IMR-90 (cell line): ENCODE measurements around the gene AIP. TPM values are rescaled to one million over a fixed set of nuclear protein-coding genes. Genes with fewer than 3 reads are reported as not detected.

Experiments
- ATAC-seq: fragments of 200-7000 bp; cut with Tn5 transposase; 2 replicates; pipeline ENCODE4 v1.9.1; 2020; ENCODE audit warnings: low read depth, mild to moderate bottlenecking, moderate library complexity
- BruUV-seq: library from RNA; stranded (reverse); fragments of 400-500 nt; replicated peaks from 2 replicates; lab custom pipeline; 2021; lab: Mats Ljungman, UMichigan
- CTCF ChIA-PET: fragments of 300-600 bp; formaldehyde crosslinking; extraction: SDS; loops from one replicate; lab custom pipeline; 2021; ENCODE audit warnings: antibody characterized with exemption; lab: Yijun Ruan, JAX
- POLR2A ChIA-PET: fragments of 300-600 bp; sonication (Branson Sonifier 250); formaldehyde crosslinking; loops from one replicate; lab custom pipeline; 2022; ENCODE audit warnings: antibody characterized with exemption; ENCODE audit not compliant: unreplicated experiment; lab: Charles Lee
- DNase-seq: peaks from one replicate; pipeline ENCODE4 v3.0.0; 2013
- H2AFZ ChIP-seq: replicated peaks from 2 replicates; pipeline ENCODE3; 2013; ENCODE audit warnings: low read length, mild to moderate bottlenecking; ENCODE audit not compliant: poor library complexity
- H2AK5ac ChIP-seq: 2 replicates; pipeline ENCODE4 v1.6.1; 2013; ENCODE audit warnings: low read depth, low read length, inconsistent platforms
- H2AK9ac ChIP-seq: replicated peaks from 2 replicates; pipeline ENCODE3; 2013; ENCODE audit warnings: mild to moderate bottlenecking, low read depth, low read length, moderate library complexity; ENCODE audit not compliant: poor library complexity
- H2BK120ac ChIP-seq: 2 replicates; pipeline ENCODE4 v1.6.1; 2013; ENCODE audit warnings: low read depth, low read length, inconsistent platforms
- H2BK15ac ChIP-seq: 3 replicates; pipeline ENCODE4 v1.6.1; 2013; ENCODE audit warnings: low read depth, low read length, inconsistent platforms
- H2BK20ac ChIP-seq: 2 replicates; pipeline ENCODE4 v1.6.1; 2013; ENCODE audit warnings: low read depth, mild to moderate bottlenecking, inconsistent platforms, low read length, moderate library complexity
- H2BK5ac ChIP-seq: 2 replicates; pipeline ENCODE4 v1.6.1; 2013; ENCODE audit warnings: mild to moderate bottlenecking, low read depth, low read length, inconsistent platforms; ENCODE audit not compliant: poor library complexity, severe bottlenecking
- H3K14ac ChIP-seq: replicated peaks from 2 replicates; pipeline ENCODE4 v1.6.1; 2013; ENCODE audit warnings: low read depth, low read length, inconsistent platforms
- H3K18ac ChIP-seq: 2 replicates; pipeline ENCODE4 v1.6.1; 2013; ENCODE audit warnings: low read depth, low read length, control low read depth
- H3K23ac ChIP-seq: 2 replicates; pipeline ENCODE4 v1.6.1; 2013; ENCODE audit warnings: low read depth, low read length, inconsistent platforms
- H3K27ac ChIP-seq: 2 replicates; pipeline ENCODE4 v1.5.1; 2013; ENCODE audit warnings: mild to moderate bottlenecking, control low read depth, low read length; ENCODE audit not compliant: insufficient read depth
- H3K27me3 ChIP-seq: 2 replicates; pipeline ENCODE4 v1.6.1; 2013; ENCODE audit warnings: low read length; ENCODE audit not compliant: control insufficient read depth, insufficient read depth
- H3K36me3 ChIP-seq: 2 replicates; pipeline ENCODE4 v1.6.1; 2013; ENCODE audit warnings: low read length, mixed read lengths; ENCODE audit not compliant: control insufficient read depth, insufficient read depth
- H3K4ac ChIP-seq: 2 replicates; pipeline ENCODE4 v1.6.1; 2013; ENCODE audit warnings: low read depth, low read length, inconsistent platforms
- H3K4me1 ChIP-seq: 2 replicates; pipeline ENCODE4 v1.6.1; 2013; ENCODE audit warnings: low read length, mixed read lengths; ENCODE audit not compliant: control insufficient read depth, insufficient read depth
- H3K4me2 ChIP-seq: 2 replicates; pipeline ENCODE4 v1.6.1; 2013; ENCODE audit warnings: low read depth, mild to moderate bottlenecking, control low read depth, low read length, moderate library complexity
- H3K4me3 ChIP-seq: 2 replicates; pipeline ENCODE4 v1.5.1; 2013; ENCODE audit warnings: low read depth, mild to moderate bottlenecking, control low read depth, low read length, moderate library complexity; ENCODE audit not compliant: insufficient read depth
- H3K56ac ChIP-seq: 2 replicates; pipeline ENCODE4 v1.6.1; 2013; ENCODE audit warnings: low read length, inconsistent platforms; ENCODE audit not compliant: insufficient read depth; ENCODE audit errors: extremely low read depth
- H3K79me1 ChIP-seq, 2 experiments: 2 replicates each; pipeline ENCODE4 v1.6.1; 2013; ENCODE audit warnings: low read length in 2 of 2, inconsistent platforms in 1 of 2, low read depth in 1 of 2
- H3K9ac ChIP-seq: 2 replicates; pipeline ENCODE4 v1.6.1; 2013; ENCODE audit warnings: low read depth, low read length, control low read depth
- H3K9me1 ChIP-seq: 2 replicates; pipeline ENCODE4 v1.6.1; 2013; ENCODE audit warnings: low read length, inconsistent platforms; ENCODE audit not compliant: insufficient read depth
- H3K9me3 ChIP-seq: 2 replicates; pipeline ENCODE4 v1.6.1; 2013; ENCODE audit warnings: low read length; ENCODE audit not compliant: control insufficient read depth, insufficient read depth
- H4K20me1 ChIP-seq: 2 replicates; pipeline ENCODE4 v1.6.1; 2013; ENCODE audit warnings: low read length, inconsistent platforms; ENCODE audit not compliant: insufficient read depth
- H4K5ac ChIP-seq: 2 replicates; pipeline ENCODE4 v1.6.1; 2013; ENCODE audit warnings: mild to moderate bottlenecking, low read depth, low read length, control low read depth
- H4K8ac ChIP-seq, 2 experiments: 2 replicates each; pipeline ENCODE4 v1.6.1; 2013; ENCODE audit warnings: low read depth in 2 of 2, low read length in 2 of 2, control low read depth in 1 of 2, inconsistent platforms in 1 of 2
- H4K91ac ChIP-seq: 2 replicates; pipeline ENCODE4 v1.6.1; 2013; ENCODE audit warnings: low read depth, low read length, inconsistent platforms; ENCODE audit not compliant: insufficient read depth
- FOS ChIP-seq: fragments of 150-350 bp; IDR thresholded peaks from 2 replicates; pipeline ENCODE4 v1.6.1; 2016; ENCODE audit warnings: low read depth, low read length
- MAFK ChIP-seq: IDR thresholded peaks from 2 replicates; pipeline ENCODE4 v1.6.1; 2012; ENCODE audit warnings: low read depth, low read length, improper control_type of control experiment
- NFE2L2 ChIP-seq: fragments of 150-350 bp; IDR thresholded peaks from 2 replicates; pipeline ENCODE4 v1.6.1; 2016; ENCODE audit warnings: low read depth, mild to moderate bottlenecking, low read length
- RCOR1 ChIP-seq: IDR thresholded peaks from 2 replicates; pipeline ENCODE4 v1.6.1; 2012; ENCODE audit warnings: mild to moderate bottlenecking, low read length, improper control_type of control experiment; ENCODE audit not compliant: insufficient replicate concordance
- SMC3 ChIP-seq: fragments of 150-350 bp; IDR thresholded peaks from 2 replicates; pipeline ENCODE4 v1.6.1; 2016; ENCODE audit warnings: low read depth, mild to moderate bottlenecking, antibody characterized with exemption, low read length, moderate library complexity
- WGBS, 2 experiments: methylation state at CpG; one replicate each; pipeline versions ENCODE4 v1.1.5 to v1.1.7; 2013; ENCODE audit warnings: missing lambda C conversion rate in 2 of 2; ENCODE audit not compliant: insufficient read length in 1 of 2; ENCODE audit errors: extremely low coverage in 2 of 2; 5-methylcytosine and 5-hydroxymethylcytosine counted together
- dilution Hi-C: fragments of 300-500 bp; cut with HindIII; formaldehyde crosslinking; loops from one replicate; pipeline ENCODE4 v1.14.3; 2018; ENCODE audit warnings: low sequenced_read_pairs; ENCODE audit not compliant: unreplicated experiment
- in situ Hi-C: fragments of 300-500 bp; cut with MboI; formaldehyde crosslinking; loops from 3 replicates; pipeline ENCODE4 v1.14.3; 2019; ENCODE audit warnings: low sequenced_read_pairs, inconsistent platforms, mixed read lengths
- intact Hi-C: fragments of 100-400 bp; cut with micrococcal nuclease; formaldehyde crosslinking; loops from 2 replicates; pipeline ENCODE4 v1.10.0; 2022
- polyA plus RNA-seq, 3 experiments: library from polyadenylated mRNA; depleted of rRNA; stranded (reverse); fragments of >200 nt; gene quantifications; 2 replicates each; pipeline ENCODE4 v1.2.3, GENCODE V29; 2012; ENCODE audit warnings: low replicate concordance in 1 of 3
- total RNA-seq: library from RNA; depleted of rRNA; stranded (reverse); fragments of >200 nt; gene quantifications from 2 replicates; pipeline ENCODE4 v1.2.3, GENCODE V29; 2012
- TF ChIP-seq, protein P1 (sequence below): fragments of 150-350 bp; IDR thresholded peaks from 2 replicates; pipeline ENCODE4 v1.6.1; 2017; ENCODE audit warnings: mild to moderate bottlenecking, antibody characterized with exemption, low read length, low read depth
- TF ChIP-seq, protein P2 (sequence below): fragments of 150-350 bp; IDR thresholded peaks from 2 replicates; pipeline ENCODE4 v1.6.1; 2016; ENCODE audit warnings: low read depth, mild to moderate bottlenecking, low read length, moderate library complexity, borderline replicate concordance

Gene AIP
- total and polyA plus RNA-seq, 2 of the 4 experiments (the other 2 are of a cell fraction), result 95.5 to 122 TPM

DNA sequence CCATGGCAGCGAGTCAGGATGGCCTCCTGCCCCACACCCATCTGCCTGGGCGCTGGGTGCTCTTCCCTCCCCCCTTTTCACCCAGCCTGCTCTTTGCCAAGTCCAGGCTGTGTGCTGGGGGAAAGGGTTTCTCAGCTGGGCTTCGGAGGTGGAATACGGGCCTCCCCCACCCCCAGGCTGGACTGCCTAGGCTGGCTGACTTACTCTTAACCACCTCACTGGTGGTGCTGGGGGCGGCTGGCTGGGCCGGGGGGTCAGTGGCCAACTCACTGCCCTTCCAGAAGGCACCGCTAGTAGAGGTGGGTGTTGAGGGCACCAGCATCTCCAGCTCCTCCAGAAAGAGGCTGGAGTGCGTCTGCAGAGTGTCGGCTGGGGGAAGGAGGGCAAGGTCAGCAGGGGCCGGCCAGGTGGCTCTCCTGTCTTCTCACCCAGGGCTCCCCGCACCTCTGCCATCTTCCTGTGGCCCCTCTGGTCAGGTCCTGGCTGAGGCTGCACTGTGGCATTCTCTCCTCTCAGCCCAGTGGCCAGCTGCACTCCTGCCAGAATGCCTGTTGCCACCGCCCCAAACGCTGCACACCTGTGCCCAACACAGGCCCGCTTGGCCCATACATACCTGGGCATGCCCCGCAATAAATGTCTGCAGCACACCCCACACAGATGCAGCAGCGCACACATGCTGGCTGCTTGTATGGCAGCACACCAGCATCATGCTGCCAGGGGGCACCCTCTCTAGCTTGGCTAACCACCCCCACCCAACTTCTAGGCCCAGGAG lies 12.6 kb downstream of the AIP start:
- Histone ChIP-seq H3K36me3 (peaks cover 49% of the 10 kb centered on the region), H2BK15ac (no peak overlapping the region), H2AFZ (no peak overlapping the region), H3K4me3 (no peak overlapping the region), H3K56ac (no peak overlapping the region), H4K8ac (no peak overlapping the region), H3K14ac (no peak overlapping the region), H3K4ac (no peak overlapping the region), H4K91ac (no peak overlapping the region), H3K9me1 (no peaks in the 10 kb centered on the region), H3K9ac (no peak overlapping the region), H3K27ac (no peak overlapping the region), H4K5ac (no peak overlapping the region), H2AK9ac (peak overlapping the region; percentile 35), H2BK5ac (no peak overlapping the region), H3K4me2 (no peak overlapping the region), H3K9me3 (no peaks in the 10 kb centered on the region), H2AK5ac (no peak overlapping the region), H3K4me1 (no peaks in the 10 kb centered on the region), H3K79me1 (no peaks in the 10 kb centered on the region), H3K18ac (no peak overlapping the region), H4K20me1 (no peaks in the 10 kb centered on the region), H2BK20ac (no peak overlapping the region), H3K27me3 (no peaks in the 10 kb centered on the region), H3K23ac (no peak overlapping the region), H2BK120ac (no peak overlapping the region)
- intact Hi-C loops, result no loop called here
- CTCF ChIA-PET, result no interaction called here
- BruUV-seq, result no TSS peak
- dilution Hi-C loops, result no loop called here
- DNase-seq, result no peak
- in situ Hi-C loops, result no loop called here
- TF ChIP-seq, protein P1, sequence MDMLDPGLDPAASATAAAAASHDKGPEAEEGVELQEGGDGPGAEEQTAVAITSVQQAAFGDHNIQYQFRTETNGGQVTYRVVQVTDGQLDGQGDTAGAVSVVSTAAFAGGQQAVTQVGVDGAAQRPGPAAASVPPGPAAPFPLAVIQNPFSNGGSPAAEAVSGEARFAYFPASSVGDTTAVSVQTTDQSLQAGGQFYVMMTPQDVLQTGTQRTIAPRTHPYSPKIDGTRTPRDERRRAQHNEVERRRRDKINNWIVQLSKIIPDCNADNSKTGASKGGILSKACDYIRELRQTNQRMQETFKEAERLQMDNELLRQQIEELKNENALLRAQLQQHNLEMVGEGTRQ, result no peak
- no peak for TF ChIP-seq SMC3
- no peak for TF ChIP-seq FOS
- no peak for TF ChIP-seq MAFK
- no peak for TF ChIP-seq NFE2L2
- TF ChIP-seq, protein P2, sequence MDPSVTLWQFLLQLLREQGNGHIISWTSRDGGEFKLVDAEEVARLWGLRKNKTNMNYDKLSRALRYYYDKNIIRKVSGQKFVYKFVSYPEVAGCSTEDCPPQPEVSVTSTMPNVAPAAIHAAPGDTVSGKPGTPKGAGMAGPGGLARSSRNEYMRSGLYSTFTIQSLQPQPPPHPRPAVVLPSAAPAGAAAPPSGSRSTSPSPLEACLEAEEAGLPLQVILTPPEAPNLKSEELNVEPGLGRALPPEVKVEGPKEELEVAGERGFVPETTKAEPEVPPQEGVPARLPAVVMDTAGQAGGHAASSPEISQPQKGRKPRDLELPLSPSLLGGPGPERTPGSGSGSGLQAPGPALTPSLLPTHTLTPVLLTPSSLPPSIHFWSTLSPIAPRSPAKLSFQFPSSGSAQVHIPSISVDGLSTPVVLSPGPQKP, result no peak
- TF ChIP-seq RCOR1, result no peak
- POLR2A ChIA-PET, result no interaction called here
- 95% methylated on average over 4 of the region's 16 CpGs; no CpG with 5 or more reads in 1 of the 2 experiments for WGBS, 2 experiments
- ATAC-seq, result no peak
